ENCODE measurements around the gene TMEM131L. TPM values are rescaled to one million over a fixed set of nuclear protein-coding genes. Genes with fewer than 3 reads are reported as not detected.

The TMEM131L gene
- total RNA-seq, 2 donors from 2014 or later = 4.8 to 6.2 TPM

DNA sequence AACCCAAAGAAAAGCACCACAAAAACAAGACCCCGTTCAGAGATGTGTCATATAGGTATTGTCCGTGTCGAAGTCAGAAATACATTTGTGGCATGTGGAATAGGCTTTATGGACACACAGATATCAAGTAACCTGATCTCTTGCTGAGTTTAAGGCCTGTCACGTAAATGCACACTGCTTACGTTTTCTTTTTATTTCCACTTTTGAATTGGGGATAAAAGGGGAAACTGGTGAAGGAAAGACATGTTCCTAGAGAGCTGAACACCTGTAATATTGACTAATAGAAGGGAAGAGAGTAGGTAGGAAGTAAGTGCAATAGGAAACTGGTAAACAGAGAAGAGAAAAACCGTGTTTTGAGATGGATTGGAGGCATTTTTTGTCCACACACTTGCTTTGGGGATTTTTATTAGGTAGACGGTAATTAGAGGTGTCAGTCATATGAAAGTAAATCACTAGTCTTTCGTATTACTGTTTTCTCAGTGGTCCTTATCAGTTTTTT, 24.9 kb downstream of the TMEM131L start:
- Histone ChIP-seq H3K27ac (no peak overlapping the region), H3K4me1 (peaks cover 8% of the 10 kb centered on the region), H3K36me3 (no peaks in the 10 kb centered on the region), H3K27me3 (no peaks in the 10 kb centered on the region), H3K4me3 (no peak overlapping the region), H3K9me3 (no peaks in the 10 kb centered on the region), H3K9ac (ENCODE audit: low read depth in 2 of 2, low read length in 2 of 2) (no peak overlapping the region)
- intact Hi-C loops (cut with DNase I) = no loop called here
- no peak for DNase-seq
- TF ChIP-seq, protein P1, sequence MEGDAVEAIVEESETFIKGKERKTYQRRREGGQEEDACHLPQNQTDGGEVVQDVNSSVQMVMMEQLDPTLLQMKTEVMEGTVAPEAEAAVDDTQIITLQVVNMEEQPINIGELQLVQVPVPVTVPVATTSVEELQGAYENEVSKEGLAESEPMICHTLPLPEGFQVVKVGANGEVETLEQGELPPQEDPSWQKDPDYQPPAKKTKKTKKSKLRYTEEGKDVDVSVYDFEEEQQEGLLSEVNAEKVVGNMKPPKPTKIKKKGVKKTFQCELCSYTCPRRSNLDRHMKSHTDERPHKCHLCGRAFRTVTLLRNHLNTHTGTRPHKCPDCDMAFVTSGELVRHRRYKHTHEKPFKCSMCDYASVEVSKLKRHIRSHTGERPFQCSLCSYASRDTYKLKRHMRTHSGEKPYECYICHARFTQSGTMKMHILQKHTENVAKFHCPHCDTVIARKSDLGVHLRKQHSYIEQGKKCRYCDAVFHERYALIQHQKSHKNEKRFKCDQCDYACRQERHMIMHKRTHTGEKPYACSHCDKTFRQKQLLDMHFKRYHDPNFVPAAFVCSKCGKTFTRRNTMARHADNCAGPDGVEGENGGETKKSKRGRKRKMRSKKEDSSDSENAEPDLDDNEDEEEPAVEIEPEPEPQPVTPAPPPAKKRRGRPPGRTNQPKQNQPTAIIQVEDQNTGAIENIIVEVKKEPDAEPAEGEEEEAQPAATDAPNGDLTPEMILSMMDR (IDR thresholded peaks at IDR 0.05) = no peak

DNA sequence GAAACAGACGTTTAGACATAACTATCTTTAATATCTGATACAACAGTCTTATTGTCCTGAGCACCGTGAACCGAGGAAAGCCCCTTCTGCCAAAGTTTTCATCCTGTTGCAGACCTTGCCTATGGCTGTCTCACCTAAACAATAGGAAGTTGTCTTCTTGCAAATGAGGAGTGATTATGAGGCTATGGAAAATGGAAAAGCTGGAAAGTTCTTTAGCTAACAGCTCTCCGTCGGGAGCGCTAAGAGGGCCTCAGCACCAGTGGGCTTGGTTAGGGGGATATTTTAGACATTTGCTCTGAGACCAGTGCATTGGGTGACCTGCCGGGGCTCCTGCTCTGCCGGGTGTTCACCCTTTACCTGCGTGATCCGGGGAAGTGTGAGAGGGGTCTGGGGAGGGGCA, 28.4 kb downstream of the TMEM131L start:
- no peaks in the 10 kb centered on the region for H3K36me3 ChIP-seq
- H3K9me3 ChIP-seq = no peaks in the 10 kb centered on the region
- H3K9ac ChIP-seq (ENCODE audit: low read depth in 2 of 2, low read length in 2 of 2) = no peak overlapping the region
- DNase-seq = no peak
- TF ChIP-seq, protein P1 (IDR thresholded peaks at IDR 0.05) = no peak
- H3K4me1 ChIP-seq = no peaks in the 10 kb centered on the region
- H3K4me3 ChIP-seq = no peak overlapping the region
- no peak overlapping the region for H3K27ac ChIP-seq
- H3K27me3 ChIP-seq = no peaks in the 10 kb centered on the region
- intact Hi-C loops (cut with DNase I) = no loop called here

DNA sequence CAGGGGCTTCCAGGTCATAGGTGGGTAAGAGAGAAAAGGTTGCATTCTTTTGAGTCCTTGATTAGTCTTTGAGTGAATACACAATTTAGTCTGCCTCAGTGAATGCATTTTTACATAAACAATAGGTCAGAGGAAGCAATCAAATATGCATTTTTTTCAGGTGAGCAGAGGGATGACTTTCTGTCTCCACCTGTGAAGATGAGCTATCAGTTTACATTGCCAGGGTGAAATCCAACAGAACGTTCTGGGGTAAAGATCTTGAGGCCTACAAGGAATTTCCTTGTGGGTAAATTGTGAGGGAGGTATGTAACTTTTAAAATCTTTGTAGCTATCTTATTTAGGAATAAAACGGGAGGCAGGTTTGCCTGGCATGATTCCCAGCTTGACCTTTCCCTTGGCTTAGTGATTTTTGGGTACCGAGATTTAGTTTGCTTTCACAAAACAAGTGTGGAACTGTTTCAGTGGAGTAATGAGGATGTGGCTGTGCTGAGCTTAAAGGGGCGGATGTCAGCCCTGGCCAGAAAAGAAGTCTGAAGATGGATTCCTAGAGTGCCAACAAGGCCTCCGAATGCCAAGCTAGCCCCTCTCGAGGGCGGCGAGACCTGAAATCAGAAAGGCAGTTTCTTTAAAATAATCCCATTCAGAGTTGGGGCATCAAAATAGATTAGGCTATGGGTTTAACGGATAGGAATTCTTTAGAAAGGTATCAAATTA, 29.5 kb downstream of the TMEM131L start:
- DNase-seq = no peak
- no peak overlapping the region for H3K27ac ChIP-seq
- H3K36me3 ChIP-seq = no peaks in the 10 kb centered on the region
- H3K9me3 ChIP-seq = no peaks in the 10 kb centered on the region
- intact Hi-C loops (cut with DNase I) = no loop called here
- H3K9ac ChIP-seq (ENCODE audit: low read depth in 2 of 2, low read length in 2 of 2) = no peak overlapping the region
- no peaks in the 10 kb centered on the region for H3K27me3 ChIP-seq
- TF ChIP-seq, protein P1 (IDR thresholded peaks at IDR 0.05) = no peak
- no peak overlapping the region for H3K4me3 ChIP-seq
- no peaks in the 10 kb centered on the region for H3K4me1 ChIP-seq

DNA sequence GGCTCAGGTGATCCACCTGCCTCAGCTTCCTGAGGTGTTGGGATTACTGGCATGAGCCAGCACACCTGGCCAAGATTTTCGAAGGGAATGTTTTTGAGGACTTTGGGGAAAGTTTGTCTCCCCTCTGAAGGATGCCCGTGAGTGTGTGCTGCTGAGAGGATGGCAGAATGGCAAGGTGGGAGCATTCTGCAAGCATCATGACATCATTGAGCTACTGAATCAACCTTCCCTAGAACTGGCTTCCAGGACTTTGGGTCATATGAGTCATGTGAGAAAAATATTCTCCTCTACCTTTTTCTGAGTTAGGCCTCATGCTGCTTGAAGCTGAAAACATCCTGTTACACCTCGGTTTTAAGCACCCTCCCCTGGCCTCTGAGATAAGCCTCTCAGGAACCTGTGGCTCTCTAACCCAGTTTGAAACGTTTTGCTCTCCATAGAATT, 31.0 kb downstream of the TMEM131L start:
- no peak overlapping the region for H3K4me3 ChIP-seq
- no peaks in the 10 kb centered on the region for H3K36me3 ChIP-seq
- no peak overlapping the region for H3K9ac ChIP-seq (ENCODE audit: low read depth in 2 of 2, low read length in 2 of 2)
- H3K27ac ChIP-seq = peak overlapping the region; percentile 24
- intact Hi-C loops (cut with DNase I) = no loop called here
- TF ChIP-seq, protein P1 (IDR thresholded peaks at IDR 0.05) = no peak
- DNase-seq = no peak
- H3K4me1 ChIP-seq = no peaks in the 10 kb centered on the region
- no peaks in the 10 kb centered on the region for H3K27me3 ChIP-seq
- H3K9me3 ChIP-seq = no peaks in the 10 kb centered on the region

DNA sequence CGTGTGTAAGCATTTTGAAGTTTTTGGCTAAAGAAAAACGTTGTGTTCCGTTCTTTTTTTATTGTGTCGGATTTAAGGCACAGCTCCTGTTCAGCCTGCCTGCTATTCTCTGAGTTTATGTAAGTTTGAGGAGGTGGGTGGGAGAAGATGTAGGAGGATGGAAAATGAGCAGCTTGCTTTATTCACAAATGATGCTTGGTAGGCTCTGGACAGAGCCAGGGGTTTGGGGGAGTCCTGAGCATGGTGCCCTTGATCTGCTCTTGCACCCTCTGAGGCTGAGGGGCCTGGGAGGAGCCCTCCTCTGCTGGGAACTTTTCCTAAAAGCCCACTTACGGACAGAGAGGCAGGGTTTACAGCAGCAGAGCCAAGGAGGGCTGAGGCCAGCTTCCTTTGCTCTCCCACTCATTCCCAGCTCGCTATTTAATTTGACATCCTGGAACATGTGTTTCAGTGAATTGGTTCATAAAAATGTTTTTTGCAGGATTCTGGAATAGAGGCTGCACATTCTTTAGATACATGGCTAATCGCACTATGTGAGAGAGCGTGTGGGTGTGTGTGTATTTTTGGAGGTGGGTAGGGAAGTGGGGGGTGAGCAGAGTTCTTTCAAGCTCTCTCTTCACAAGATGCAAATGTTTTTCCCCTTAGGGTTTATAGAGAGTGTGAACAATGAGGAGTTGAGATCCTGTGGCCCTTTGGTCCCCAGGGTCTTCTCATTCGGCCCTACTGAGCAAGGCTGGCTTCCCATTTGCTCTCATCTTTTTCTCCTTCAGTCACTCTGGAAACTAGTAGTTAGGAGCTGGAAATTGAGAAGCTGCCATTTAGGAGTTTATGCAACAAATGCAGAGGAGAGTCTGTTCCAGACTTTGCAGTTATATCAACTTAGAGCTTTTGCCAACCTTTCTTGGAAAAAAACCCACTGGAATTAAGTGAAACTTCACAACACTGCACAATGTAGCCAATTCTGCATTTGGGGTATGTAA, 32.1 kb downstream of the TMEM131L start:
- intact Hi-C loops (cut with DNase I) = no loop called here
- DNase-seq = no peak

More for the DNA sequence above, 32.1 kb downstream of the TMEM131L start:
- Histone ChIP-seq H3K27me3 (no peaks in the 10 kb centered on the region), H3K4me1 (no peaks in the 10 kb centered on the region), H3K4me3 (no peak overlapping the region), H3K9ac (ENCODE audit: low read depth in 2 of 2, low read length in 2 of 2) (no peak overlapping the region), H3K9me3 (no peaks in the 10 kb centered on the region), H3K27ac (peak overlapping the region; percentile 24), H3K36me3 (no peaks in the 10 kb centered on the region)
- TF ChIP-seq, protein P1 (IDR thresholded peaks at IDR 0.05) = no peak
